DOHH2 (cell line): Measurements from ENCODE around the gene RAI2.

ENCODE experiments used
- H3F3A ChIP-seq: fragments of 200-600 bp; sonication (generic), shearing (Covaris generic); 2 replicates; pipeline ENCODE4 v1.6.0; 2016; ENCODE audit warnings: antibody characterized with exemption, mild to moderate bottlenecking; ENCODE audit not compliant: control insufficient read depth, insufficient read depth
- H3K27ac ChIP-seq: fragments of 200-600 bp; sonication (generic); 2 replicates; pipeline ENCODE4 v1.5.1; 2014; ENCODE audit warnings: low read depth, mild to moderate bottlenecking, low read length, moderate library complexity
- H3K27me3 ChIP-seq: fragments of 200-600 bp; sonication (generic); 2 replicates; pipeline ENCODE4 v1.6.1; 2014; ENCODE audit warnings: mild to moderate bottlenecking, low read length, mixed read lengths; ENCODE audit not compliant: control insufficient read depth
- H3K36me3 ChIP-seq: fragments of 200-600 bp; sonication (generic); 2 replicates; pipeline ENCODE4 v1.6.1; 2014; ENCODE audit warnings: mild to moderate bottlenecking, low read length, moderate library complexity, mixed read lengths; ENCODE audit not compliant: control insufficient read depth
- H3K4me1 ChIP-seq: fragments of 200-600 bp; sonication (generic); 2 replicates; pipeline ENCODE4 v1.6.1; 2014; ENCODE audit warnings: mild to moderate bottlenecking, low read length, mixed read lengths; ENCODE audit not compliant: control insufficient read depth
- H3K4me2 ChIP-seq: fragments of 200-600 bp; sonication (generic); 2 replicates; pipeline ENCODE4 v1.6.0; 2014; ENCODE audit warnings: mild to moderate bottlenecking, low read length, moderate library complexity
- H3K4me3 ChIP-seq: fragments of 200-600 bp; sonication (generic); 2 replicates; pipeline ENCODE4 v1.5.1; 2014; ENCODE audit warnings: mild to moderate bottlenecking, low read length, mixed read lengths
- H3K79me2 ChIP-seq: fragments of 200-600 bp; sonication (generic); 2 replicates; pipeline ENCODE4 v1.6.1; 2014; ENCODE audit warnings: mild to moderate bottlenecking, low read length, mixed read lengths; ENCODE audit not compliant: control insufficient read depth
- H3K9me2 ChIP-seq: fragments of 200-600 bp; sonication (generic); replicated peaks from 2 replicates; pipeline ENCODE4 v1.6.1; 2014; ENCODE audit warnings: mild to moderate bottlenecking, low read length, mixed read lengths; ENCODE audit not compliant: control insufficient read depth
- H3K9me3 ChIP-seq: fragments of 200-600 bp; sonication (generic); 2 replicates; pipeline ENCODE4 v1.6.1; 2014; ENCODE audit warnings: antibody characterized with exemption, low read length, mixed read lengths; ENCODE audit not compliant: control insufficient read depth, insufficient read depth
- H4K20me1 ChIP-seq: fragments of 200-600 bp; sonication (generic); 2 replicates; pipeline ENCODE4 v1.6.0; 2014; ENCODE audit warnings: low read depth, mild to moderate bottlenecking, antibody characterized with exemption, low read length, moderate library complexity; ENCODE audit not compliant: control insufficient read depth, insufficient read depth
- EZH2phosphoT487 ChIP-seq: fragments of 200-600 bp; sonication (generic); IDR thresholded peaks from 2 replicates; pipeline ENCODE4 v1.6.1; 2017; ENCODE audit warnings: borderline replicate concordance, mild to moderate bottlenecking, antibody characterized with exemption, low read length, moderate library complexity, mixed read lengths
- TF ChIP-seq, protein P1 (sequence below): fragments of 200-600 bp; sonication (generic); IDR thresholded peaks from one replicate; pipeline ENCODE4 v1.5.1; 2014; ENCODE audit warnings: antibody characterized with exemption, mild to moderate bottlenecking, low read depth, low read length; ENCODE audit not compliant: poor library complexity, severe bottlenecking

The RAI2 gene

DNA sequence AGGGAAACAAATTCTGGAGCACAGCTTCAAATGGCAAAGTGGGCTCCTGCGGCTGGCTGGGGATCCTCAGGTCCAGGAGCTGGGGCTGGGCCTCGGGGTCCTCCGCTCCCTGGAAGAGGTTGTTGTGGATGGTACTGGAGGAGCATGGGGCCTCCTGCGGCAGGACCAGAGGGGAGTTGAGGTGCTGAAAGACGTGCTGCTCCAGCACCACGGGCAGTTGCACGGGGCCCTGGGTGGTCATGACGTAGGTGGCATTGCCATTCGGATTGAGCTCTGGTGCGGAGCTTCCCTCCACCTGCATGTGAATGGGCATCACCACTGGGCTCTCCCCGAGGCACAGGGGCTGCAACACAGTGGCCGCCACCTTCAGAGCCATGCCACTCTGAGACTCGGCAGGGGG, 59.7 kb downstream of the RAI2 start:
- H3K36me3 ChIP-seq: no peaks in the 10 kb centered on the region
- H4K20me1 ChIP-seq: no peaks in the 10 kb centered on the region
- H3K79me2 ChIP-seq: no peaks in the 10 kb centered on the region
- H3K4me1 ChIP-seq: no peaks in the 10 kb centered on the region
- TF ChIP-seq, protein P1, sequence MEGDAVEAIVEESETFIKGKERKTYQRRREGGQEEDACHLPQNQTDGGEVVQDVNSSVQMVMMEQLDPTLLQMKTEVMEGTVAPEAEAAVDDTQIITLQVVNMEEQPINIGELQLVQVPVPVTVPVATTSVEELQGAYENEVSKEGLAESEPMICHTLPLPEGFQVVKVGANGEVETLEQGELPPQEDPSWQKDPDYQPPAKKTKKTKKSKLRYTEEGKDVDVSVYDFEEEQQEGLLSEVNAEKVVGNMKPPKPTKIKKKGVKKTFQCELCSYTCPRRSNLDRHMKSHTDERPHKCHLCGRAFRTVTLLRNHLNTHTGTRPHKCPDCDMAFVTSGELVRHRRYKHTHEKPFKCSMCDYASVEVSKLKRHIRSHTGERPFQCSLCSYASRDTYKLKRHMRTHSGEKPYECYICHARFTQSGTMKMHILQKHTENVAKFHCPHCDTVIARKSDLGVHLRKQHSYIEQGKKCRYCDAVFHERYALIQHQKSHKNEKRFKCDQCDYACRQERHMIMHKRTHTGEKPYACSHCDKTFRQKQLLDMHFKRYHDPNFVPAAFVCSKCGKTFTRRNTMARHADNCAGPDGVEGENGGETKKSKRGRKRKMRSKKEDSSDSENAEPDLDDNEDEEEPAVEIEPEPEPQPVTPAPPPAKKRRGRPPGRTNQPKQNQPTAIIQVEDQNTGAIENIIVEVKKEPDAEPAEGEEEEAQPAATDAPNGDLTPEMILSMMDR: no peak
- no peak for TF ChIP-seq EZH2phosphoT487
- no peak overlapping the region for H3K4me3 ChIP-seq
- no peaks in the 10 kb centered on the region for H3F3A ChIP-seq
- no peak overlapping the region for H3K27ac ChIP-seq
- no peak overlapping the region for H3K4me2 ChIP-seq
- no peaks in the 10 kb centered on the region for H3K9me3 ChIP-seq
- no peaks in the 10 kb centered on the region for H3K9me2 ChIP-seq
- H3K27me3 ChIP-seq: no peaks in the 10 kb centered on the region

GRCh38 chrX:17798921-17799320, 62.2 kb downstream of the RAI2 start:
- Histone ChIP-seq H4K20me1 (no peaks in the 10 kb centered on the region), H3K4me1 (no peaks in the 10 kb centered on the region), H3F3A (no peaks in the 10 kb centered on the region), H3K4me3 (no peak overlapping the region), H3K36me3 (no peaks in the 10 kb centered on the region), H3K4me2 (no peak overlapping the region), H3K27ac (no peak overlapping the region), H3K27me3 (no peaks in the 10 kb centered on the region), H3K9me2 (no peaks in the 10 kb centered on the region), H3K9me3 (no peaks in the 10 kb centered on the region), H3K79me2 (no peaks in the 10 kb centered on the region)
- TF ChIP-seq EZH2phosphoT487: no peak
- TF ChIP-seq, protein P1: no peak

DNA sequence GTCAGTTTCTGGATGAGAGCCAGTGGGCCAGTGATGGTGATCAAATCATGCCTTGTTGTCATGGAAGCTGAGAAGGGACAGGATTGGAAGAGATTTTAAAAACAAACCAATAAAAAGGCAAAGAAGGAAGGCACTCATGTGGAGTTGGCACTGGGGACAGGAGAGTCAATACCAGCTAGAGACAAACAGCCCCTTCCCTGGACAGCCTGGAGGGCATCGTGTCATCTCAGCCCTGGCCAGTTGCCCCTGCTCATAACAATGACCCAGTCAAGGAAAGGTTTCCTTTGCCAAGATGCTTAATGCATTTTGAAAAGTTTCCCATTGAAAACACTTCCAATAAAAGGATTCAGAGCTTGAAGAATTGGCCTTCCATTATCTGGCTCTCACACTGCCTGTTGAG, 68.3 kb downstream of the RAI2 start:
- Histone ChIP-seq H3K4me3 (no peak overlapping the region), H3K79me2 (no peaks in the 10 kb centered on the region), H3K27me3 (no peaks in the 10 kb centered on the region), H3K4me1 (no peaks in the 10 kb centered on the region), H3K27ac (no peak overlapping the region), H3K36me3 (no peaks in the 10 kb centered on the region), H3K9me3 (no peaks in the 10 kb centered on the region), H3F3A (no peaks in the 10 kb centered on the region), H3K9me2 (no peaks in the 10 kb centered on the region), H4K20me1 (no peaks in the 10 kb centered on the region), H3K4me2 (no peak overlapping the region)
- no peak for TF ChIP-seq EZH2phosphoT487
- TF ChIP-seq, protein P1: no peak
